Suppressor macrophage treated with lipopolysaccharide for 1 hour (primary cell): ENCODE measurements around the gene STX3.
A peak's percentile ranks its signal among the peaks of the same experiment; 100 is the strongest.
"Not testable (repeated sequence)": the region's sequence is repeated elsewhere in the genome, so short reads cannot be mapped to it uniquely, and the experiment has no call there.

ENCODE experiments used
- DNase-seq, 3 donors: peaks; one replicate each; pipeline ENCODE4 v3.0.0-alpha.2; 2020 to 2022

The STX3 gene

GRCh38 chr11:59794417-59794816 is 39.2 kb downstream of the STX3 start:
- no peak for DNase-seq

GRCh38 chr11:59800390-59801025 is 45.3 kb downstream of the STX3 start:
- DNase-seq = no peak

GRCh38 chr11:59801160-59801706 is 46.1 kb downstream of the STX3 start:
- no peak for DNase-seq

GRCh38 chr11:59801981-59802638 is 46.9 kb downstream of the STX3 start:
- no peak for DNase-seq

GRCh38 chr11:59802639-59803176 is 47.5 kb downstream of the STX3 start:
- peak; percentile 73 to 83 (median 78) for DNase-seq

- no peak for DNase-seq
Observed at GRCh38 chr11:59804061-59804460, 48.9 kb downstream of the STX3 start.

- no peak for DNase-seq
Observed at GRCh38 chr11:59807047-59807610, 52.0 kb downstream of the STX3 start.

- DNase-seq = peak; percentile 91 to 95 (median 94)
Observed at GRCh38 chr11:59810189-59810910, 55.2 kb downstream of the STX3 start, which contains the start of gene MRPL16. Gene MRPL16 (minus strand): TSS chr11:59810778. CDS start chr11:59810658, 120 bp downstream.

GRCh38 chr11:59810911-59811259 is 55.7 kb downstream of the STX3 start:
- DNase-seq = peak in 1 of 3 donors; percentile 26

GRCh38 chr11:59812220-59812619 is 57.0 kb downstream of the STX3 start:
- no peak for DNase-seq

- no peak for DNase-seq
Observed at GRCh38 chr11:59813364-59813763, 58.2 kb downstream of the STX3 start.

GRCh38 chr11:59814021-59814420 is 58.8 kb downstream of the STX3 start:
- peak; percentile 15 to 54 (median 27) for DNase-seq

GRCh38 chr11:59815754-59816153 is 60.6 kb downstream of the STX3 start:
- no peak for DNase-seq

- DNase-seq = not testable (repeated sequence)
Observed at GRCh38 chr11:59816434-59816833, 61.3 kb downstream of the STX3 start.

GRCh38 chr11:59818572-59818971 is 63.4 kb downstream of the STX3 start:
- no peak for DNase-seq

GRCh38 chr11:59822989-59823566 is 67.9 kb downstream of the STX3 start:
- peak; percentile 73 to 86 (median 86) for DNase-seq

GRCh38 chr11:59829358-59829757 is 74.2 kb downstream of the STX3 start:
- DNase-seq = no peak

- DNase-seq = no peak
Observed at GRCh38 chr11:59833602-59834001, 78.4 kb downstream of the STX3 start.

GRCh38 chr11:59839615-59840014 is 84.4 kb downstream of the STX3 start:
- no peak for DNase-seq

GRCh38 chr11:59841514-59841913 is 86.3 kb downstream of the STX3 start:
- DNase-seq = no peak

GRCh38 chr11:59842316-59842715 is 87.1 kb downstream of the STX3 start:
- DNase-seq = no peak

GRCh38 chr11:59845399-59845798 is 90.2 kb downstream of the STX3 start, which contains the start of gene CBLIF:
Gene CBLIF (minus strand): TSS chr11:59845499. CDS start chr11:59845453, 46 bp downstream.
- DNase-seq = no peak
